Fibroblast of villous mesenchyme (primary cell): ENCODE data around the gene QRICH2. TPM values are rescaled to one million over a fixed set of nuclear protein-coding genes. Genes with fewer than 3 reads are reported as not detected.

Experiments
- DNase-seq: peaks from one replicate; pipeline ENCODE4 v3.0.0-alpha.2; 2010; ENCODE audit warnings: low read depth
- H3K4me3 ChIP-seq: 2 replicates; pipeline ENCODE4 v1.5.1; 2011; ENCODE audit warnings: low read depth, mild to moderate bottlenecking, low read length
- CTCF ChIP-seq: IDR thresholded peaks from 2 replicates; pipeline ENCODE4 v1.5.1; 2012; ENCODE audit warnings: low read depth, mild to moderate bottlenecking, low read length; ENCODE audit not compliant: insufficient read depth
- total RNA-seq: library from RNA; depleted of rRNA; stranded (reverse); fragments of >200 nt; gene quantifications from 2 replicates; pipeline ENCODE4 v1.2.3, GENCODE V29; 2012

Gene QRICH2
- total RNA-seq, 1 donor = 2.2 TPM

GRCh38 chr17:76273445-76274111, 34.5 kb downstream of the QRICH2 start:
- no peak for DNase-seq
- TF ChIP-seq CTCF = no peak
- H3K4me3 ChIP-seq = no peak overlapping the region

- no peak for DNase-seq
- H3K4me3 ChIP-seq = no peak overlapping the region
- TF ChIP-seq CTCF = no peak
Measured at GRCh38 chr17:76272541-76273444, 35.3 kb downstream of the QRICH2 start.

- no peak overlapping the region for H3K4me3 ChIP-seq
- TF ChIP-seq CTCF = no peak
- DNase-seq = no peak
Measured at GRCh38 chr17:76271669-76272540, 36.2 kb downstream of the QRICH2 start.

GRCh38 chr17:76270770-76271668, 37.1 kb downstream of the QRICH2 start:
- no peak for DNase-seq
- no peak overlapping the region for H3K4me3 ChIP-seq
- no peak for TF ChIP-seq CTCF

- H3K4me3 ChIP-seq = no peak overlapping the region
- no peak for TF ChIP-seq CTCF
Measured at GRCh38 chr17:76270127-76270592, 37.9 kb downstream of the QRICH2 start.

More at GRCh38 chr17:76270127-76270592, 37.9 kb downstream of the QRICH2 start:
- DNase-seq = no peak
